NCI-H2196 treated with DMSO at 0.1 percent for 48 hours (cell line): ENCODE results near the gene SLC25A34.

Experiments used
- DNase-seq: peaks from one replicate; lab custom pipeline; 2025; ENCODE audit not compliant: unreplicated experiment; lab: John Stamatoyannopoulos, UW

Gene SLC25A34

DNA sequence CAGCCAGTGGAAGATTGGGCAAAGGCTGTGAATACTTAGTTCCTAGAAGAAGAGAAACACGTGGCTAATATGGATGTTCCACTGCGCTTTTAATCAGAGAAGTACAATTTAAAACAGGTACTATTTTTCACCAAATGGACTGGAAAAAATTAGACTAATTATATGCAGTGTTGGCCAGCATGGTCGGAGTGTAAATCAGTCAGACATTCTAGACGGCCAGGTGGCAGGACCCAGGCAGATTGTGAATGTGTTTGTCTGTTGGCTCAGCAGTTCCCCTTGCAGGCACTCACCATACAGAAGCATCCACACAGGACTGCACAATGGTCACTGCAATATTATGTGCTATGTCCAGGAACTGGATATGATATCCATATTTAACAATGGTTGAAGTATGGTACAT lies 23.9 kb upstream of the SLC25A34 start:
- DNase-seq: no peak

DNA sequence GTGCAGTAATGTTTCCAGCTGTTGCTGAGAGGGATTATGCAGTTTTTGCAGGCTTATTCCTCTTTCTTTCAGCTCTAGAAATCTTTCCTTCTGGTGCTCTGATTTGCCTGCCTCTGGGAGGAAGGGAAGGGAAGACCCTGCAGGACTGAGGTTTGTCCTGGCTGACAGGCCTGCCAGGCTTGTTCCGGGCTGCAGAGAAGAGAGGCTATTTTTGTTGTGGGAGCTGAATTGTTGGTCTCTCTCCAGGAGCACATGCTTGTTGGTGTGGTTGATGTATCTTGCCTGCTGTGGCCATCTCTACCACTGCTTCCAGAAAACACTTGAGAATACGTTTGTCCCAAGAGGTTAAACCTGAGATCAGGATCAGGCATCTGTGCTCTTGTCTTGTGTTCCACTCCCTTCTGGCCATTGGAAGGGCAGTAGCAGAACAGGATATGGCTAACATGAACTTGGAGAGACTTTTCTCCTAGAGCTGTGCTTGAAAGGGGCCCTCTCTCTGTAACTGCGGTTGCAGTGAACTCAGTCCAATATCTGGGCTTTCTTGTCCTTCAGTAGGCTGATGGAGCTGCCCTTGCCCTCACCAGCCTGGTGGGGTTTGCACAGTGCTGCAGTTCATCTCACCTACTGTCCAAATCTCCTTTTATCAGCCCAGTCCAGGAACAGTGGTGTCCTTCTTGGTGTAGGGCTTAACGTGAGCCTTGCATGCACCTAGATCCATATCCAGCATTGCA lies 21.5 kb upstream of the SLC25A34 start:
- DNase-seq: no peak

DNA sequence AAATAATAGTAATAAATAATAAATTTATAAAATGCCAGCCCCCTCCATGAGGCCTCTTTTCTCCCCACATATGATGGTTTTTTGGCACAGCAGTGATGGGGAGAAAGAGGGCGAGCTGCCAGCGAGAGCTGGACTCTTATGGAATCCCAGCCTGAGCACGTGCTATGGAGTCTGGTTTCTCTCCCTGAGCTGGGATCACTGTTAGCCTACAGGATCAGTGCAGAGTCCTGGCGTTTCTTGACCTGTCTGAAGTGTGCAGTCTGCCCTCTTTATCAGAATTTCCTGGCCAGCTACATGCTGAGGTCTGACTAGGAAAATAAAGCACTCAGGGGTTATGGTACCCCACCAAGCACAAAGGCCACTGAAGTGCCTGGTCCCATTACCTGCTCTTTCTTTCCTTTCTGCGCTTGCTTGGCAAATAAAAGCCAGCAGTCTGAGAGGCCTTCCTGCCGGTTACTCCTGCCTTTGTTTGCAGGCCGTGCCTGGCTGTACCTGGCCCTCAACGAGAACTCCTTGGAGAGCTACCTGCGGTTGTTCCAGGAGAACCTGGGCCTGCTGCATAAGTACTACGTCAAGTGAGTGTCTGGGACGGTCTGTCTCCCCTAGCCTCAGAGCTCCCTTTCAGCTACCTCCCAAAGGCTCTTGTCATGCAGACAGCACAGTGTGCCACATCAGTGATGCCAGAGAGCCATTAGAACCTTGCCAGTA lies 18.5 kb upstream of the SLC25A34 start:
- peak; percentile 16 for DNase-seq

DNA sequence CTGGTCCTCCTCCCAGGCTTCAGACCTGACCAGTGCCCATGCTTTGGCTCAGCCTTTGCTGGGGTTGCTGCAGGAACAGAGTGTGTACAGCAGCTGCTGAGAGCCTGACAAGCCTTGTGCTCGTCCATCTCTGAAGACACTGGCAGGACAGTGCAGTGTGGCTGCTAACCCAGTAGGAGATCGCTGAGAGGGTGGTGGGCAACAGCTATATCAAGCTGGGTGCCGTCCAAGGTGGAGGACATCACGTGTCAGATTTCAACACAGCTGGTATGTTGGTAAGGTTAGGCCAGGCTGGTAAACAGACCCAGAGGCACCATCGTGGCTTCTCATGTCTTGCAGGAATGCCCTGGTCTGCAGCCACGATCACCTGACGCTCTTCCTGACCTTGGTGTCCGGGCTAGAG lies 17.9 kb upstream of the SLC25A34 start:
- no peak for DNase-seq

DNA sequence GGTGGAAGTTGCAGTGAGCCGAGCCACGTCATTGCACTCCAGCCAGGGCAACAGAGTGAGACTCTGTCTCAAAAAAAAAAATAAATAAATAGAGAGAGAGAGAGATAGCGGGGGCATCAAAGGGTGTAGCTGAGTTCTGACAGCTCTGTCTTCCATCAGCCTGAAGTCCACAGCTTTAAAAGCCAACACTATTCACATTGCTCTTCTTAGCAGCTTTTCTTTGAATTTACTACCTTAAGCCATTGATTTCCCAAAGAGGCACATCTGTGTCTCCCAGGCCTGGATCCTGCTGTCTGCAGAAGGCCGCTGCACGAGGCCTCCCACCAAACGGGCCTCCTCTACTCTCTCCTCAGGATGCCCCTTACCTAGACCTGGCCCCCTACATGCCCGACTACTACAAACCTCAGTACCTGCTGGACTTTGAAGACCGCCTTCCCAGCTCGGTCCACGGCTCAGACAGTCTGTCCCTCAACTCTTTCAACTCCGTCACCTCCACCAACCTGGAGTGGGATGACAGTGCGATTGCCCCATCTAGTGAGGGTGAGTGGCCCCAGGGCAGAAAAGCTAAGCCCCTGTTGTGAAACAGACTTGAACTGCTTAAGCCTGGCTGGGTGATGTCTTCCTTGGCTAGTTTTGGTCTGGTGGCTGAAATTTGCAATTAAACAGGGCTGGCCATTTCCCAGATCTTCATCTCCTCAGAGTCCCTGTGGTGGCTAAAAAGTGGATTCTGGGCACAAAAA lies 16.5 kb upstream of the SLC25A34 start:
- no peak for DNase-seq

DNA sequence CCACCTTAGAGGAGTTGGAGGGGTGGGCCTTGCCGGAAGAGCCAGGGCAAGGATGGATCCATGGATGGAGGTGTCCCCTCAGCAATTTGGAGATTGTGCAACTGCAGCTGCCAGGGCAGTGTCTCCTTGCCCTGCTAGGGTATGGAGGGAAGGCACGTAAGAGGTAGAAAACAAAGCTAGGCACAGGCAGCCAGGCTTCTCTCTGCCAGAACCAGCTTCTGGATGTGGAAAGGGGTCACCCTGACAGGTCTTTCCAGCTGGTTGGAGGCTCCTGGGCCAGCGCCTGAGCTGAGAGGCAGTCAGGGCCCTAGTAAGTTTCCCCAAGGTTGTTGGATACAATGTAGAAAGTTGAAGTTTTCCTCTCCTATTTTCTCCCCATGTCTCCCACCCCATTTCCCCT lies 15.2 kb upstream of the SLC25A34 start:
- no peak for DNase-seq

DNA sequence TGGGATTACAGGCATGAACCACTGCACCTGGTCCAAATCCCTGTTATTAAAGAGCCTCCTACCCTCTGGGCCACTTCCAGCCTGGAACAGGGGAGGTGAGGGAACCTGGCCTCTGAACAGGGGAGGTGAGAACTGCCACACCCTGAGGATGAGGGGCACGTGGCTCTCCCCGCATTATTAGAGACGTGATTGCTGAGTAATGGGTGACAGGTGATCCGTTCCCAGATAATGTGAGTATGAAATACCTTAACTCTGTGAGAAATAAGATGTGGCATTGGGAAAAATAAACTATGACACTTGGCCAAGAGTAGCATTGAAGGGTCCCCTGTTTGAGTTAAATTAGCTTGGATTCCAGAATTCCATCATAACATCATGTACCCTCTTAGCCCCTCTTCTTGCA lies 13.6 kb upstream of the SLC25A34 start:
- DNase-seq: no peak

DNA sequence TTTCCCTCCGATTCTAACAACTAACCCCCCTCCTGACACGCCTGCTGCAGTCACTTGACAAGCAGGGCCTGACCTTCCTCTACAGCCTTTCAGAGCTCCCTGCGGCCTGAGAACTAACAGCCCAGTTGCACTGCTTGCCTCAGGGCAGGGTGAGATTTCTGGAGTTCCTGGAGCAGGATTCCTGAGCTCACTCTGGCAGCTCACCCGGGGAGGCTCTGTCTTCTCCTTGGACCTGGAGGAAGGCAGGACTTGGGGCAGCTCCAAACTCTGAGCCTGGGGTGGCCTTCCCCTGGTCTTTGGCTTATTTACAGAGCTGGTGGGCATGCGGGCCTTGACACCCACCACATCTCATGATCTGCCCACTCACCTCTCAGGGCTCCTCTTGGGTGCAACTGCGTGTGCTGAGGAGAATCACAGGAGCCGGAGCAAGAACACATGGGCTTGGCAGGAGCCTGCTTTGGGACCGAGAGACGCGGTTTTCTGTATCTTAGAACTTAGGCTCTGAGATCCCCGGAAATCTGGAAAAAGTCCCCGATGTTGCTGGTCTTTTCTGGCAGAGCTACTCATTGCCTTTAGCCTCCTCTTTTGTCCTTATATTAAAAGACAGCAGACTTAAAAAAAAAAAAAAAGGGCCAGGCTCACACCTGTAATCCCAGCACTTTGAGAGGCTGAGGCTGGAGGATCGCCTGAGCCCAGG lies 13.1 kb upstream of the SLC25A34 start:
- no peak for DNase-seq

DNA sequence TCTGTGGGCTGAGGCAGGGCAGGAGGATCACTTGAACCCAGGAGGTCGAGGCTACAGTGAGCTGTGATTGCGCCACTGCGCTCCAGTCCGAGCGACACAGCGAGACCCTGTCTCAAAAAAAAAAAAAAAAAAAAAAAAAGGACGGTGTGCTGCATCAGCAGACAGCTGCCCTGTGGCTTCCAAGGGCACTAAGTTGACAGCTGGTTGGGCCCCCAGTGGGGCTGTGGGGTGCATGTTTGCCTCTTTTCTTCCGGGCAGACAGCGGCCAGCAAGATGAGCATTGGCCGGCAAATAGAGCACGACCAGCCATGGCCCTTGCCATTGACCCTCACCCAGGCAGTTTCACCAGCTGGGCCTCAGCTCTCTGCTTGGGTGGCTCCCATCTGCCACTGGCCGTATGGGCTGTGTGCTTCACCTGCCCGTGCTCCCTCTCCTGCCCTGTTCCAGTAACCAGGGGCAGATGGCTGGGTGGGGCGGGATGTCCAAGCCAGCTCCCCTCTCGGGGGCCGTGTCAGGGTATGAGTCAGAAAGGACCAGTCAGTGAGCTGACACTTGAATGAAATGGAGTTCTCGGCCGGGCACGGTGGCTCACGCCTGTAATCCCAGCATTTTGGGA lies 12.3 kb upstream of the SLC25A34 start:
- DNase-seq: no peak

DNA sequence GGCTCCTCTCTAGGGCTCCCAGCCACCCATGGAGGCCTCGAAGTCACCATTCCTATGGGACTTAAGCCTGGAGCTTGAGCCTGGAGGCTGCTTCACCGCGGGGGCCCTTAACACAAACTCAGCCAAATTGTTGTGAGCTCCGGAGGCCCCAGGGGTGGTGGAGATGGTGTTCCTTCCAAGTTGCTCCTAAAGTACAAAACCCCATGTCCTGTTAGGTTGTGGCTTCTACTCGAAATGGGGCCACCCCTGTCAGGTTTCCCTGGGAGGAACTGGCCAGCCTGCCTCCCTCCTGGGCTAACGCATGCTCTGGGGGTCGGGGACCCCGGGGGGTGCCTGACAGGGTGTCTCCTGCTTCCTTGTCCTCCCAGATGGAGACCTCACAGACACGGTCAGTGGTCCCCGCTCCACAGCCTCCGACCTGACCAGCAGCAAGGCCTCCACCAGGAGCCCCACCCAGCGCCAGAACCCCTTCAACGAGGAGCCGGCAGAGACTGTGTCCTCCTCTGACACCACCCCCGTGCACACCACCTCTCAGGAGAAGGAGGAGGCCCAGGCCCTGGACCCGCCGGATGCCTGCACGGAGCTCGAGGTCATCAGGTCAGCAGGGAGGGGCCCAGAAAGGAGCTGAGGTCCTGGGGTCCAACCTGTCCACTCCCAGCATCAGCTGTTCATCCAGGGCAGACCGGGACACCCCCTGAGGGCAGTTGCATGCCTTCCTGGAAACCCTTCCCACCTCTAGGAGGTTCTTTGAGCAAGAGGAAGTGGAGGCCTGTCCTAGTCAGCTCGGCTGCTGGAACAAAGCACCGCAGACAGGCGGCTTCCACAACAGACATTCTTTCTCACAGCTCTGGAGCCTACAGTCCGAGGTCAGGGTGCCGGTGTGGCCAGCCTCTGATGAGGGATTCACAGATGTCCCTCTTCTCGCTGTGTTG lies 10.8 kb upstream of the SLC25A34 start:
- DNase-seq: no peak

DNA sequence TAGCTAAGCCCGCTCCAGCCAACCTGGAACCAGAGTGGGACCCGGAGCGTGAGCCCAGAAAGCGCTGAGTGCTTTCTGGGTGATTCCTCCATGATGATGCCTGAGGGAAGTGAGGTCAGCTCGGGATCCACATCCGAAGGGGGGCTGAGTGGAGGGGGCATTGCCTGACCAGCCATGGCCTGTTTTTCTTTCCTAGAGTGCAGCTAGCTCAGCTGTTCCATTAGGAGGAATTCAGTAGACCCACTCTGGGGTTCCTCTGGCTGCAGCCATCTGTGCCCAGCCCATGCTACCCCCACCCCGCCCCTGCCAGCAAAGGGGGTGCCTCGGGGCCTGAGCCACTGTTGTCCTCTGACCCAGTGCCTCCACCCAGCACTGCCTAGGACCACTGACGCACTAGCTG lies 9.6 kb upstream of the SLC25A34 start:
- no peak for DNase-seq

DNA sequence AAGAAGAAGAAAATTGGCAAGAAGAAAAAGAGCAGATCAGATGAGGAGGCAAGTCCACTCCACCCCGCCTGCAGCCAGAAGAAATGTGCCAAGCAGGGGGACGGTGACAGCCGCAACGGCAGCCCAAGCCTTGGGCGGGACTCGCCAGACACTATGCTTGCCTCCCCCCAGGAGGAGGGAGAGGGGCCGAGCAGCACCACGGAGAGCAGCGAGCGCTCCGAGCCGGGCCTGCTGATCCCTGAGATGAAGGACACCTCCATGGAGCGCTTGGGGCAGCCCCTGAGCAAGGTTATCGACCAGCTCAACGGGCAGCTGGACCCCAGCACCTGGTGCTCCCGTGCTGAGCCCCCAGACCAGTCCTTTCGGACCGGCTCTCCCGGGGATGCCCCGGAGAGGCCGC lies 9.0 kb upstream of the SLC25A34 start:
- DNase-seq: no peak

DNA sequence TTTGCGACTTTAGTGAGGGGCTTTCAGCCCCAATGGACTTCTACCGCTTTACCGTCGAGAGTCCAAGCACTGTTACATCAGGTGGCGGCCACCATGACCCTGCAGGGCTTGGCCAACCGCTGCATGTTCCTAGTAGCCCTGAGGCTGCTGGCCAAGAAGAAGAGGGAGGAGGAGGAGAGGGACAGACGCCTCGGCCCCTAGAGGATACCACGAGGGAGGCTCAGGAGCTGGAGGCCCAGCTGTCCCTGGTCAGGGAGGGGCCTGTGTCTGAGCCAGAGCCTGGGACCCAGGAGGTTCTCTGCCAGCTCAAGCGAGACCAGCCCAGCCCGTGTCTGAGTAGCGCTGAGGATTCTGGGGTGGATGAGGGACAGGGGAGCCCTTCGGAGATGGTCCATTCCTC lies 8.6 kb upstream of the SLC25A34 start:
- DNase-seq: no peak

DNA sequence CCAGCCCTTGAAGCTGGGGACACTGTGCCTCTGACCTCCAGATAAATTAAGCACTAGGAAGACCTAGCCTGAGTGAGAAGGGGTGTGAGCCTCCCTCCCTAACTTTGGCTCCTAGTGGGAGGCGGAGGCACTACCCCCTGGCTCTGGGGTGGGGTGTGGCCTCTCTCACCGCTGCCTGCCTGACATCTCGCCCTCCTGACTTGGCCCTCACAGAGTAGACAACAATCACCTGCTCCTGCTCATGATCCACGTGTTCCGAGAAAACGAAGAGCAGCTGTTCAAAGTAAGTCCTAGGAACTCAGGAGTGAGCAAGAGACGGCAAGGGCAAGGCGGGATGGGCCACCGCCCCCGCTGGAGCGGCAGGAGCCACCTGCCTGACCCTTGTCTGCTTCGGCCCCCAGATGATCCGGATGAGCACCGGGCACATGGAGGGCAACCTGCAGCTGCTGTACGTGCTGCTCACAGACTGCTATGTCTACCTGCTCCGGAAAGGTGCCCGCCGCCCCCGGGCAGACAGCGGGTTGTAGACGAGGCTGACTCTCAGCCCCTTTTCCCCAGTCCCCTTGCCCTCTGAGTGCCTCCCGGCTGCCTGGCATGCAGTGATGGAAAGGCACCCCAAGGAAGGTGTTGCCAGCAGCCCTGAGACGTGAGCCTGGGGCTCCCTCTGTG lies 8.1 kb upstream of the SLC25A34 start:
- no peak for DNase-seq

DNA sequence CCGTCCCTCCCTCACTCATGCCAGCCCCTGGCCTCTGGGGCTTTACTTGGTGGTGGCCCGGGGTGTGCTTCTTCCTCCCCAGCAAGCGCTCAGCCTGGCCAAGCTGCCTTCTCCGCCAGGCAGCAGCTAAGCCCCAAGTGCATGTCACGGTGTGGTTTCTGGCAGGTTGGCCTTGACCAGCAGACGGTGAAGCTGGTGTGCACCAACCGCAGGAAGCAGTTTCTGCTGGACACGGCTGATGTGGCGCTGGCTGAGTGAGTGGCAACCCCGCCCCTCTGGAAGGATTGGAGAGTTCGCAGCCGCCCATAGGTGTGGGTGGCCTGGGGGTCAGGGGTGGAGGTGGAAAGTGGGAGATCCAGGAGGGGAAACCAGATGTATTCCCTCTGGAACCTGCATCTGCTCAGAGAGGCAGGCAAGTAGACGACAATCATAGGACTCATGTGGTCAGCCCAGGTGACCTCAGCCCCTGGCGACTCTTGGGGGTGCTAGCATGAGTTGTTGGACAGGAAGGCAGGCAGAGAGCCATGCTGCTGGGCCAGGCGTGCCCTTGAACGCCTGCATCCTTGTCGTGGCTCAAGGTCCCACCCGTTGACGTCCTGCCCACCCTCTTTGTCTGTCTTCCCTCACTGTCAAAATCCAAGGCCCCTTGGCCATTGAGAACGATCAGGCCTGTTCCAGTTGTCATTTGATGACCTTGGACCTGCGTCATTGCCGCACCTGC lies 7.0 kb upstream of the SLC25A34 start:
- no peak for DNase-seq

DNA sequence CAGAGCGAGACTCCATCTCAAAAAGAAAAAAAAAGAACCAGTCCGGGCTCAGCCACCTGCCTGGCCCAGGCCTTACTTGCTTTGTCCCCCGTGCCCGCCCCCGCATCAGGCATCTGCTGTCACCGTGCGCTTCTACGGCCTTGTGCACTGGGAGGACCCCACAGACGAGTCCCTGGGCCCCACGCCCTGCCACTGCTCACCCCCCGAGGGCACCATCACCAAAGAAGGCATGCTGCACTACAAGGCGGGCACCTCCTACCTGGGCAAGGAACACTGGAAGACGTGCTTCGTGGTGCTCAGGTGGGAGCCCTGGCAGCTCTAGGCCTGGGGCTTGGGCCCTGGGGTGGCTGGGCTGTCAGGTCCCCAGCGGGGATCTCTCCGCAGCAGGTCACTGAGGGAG lies 5.6 kb upstream of the SLC25A34 start:
- no peak for DNase-seq

DNA sequence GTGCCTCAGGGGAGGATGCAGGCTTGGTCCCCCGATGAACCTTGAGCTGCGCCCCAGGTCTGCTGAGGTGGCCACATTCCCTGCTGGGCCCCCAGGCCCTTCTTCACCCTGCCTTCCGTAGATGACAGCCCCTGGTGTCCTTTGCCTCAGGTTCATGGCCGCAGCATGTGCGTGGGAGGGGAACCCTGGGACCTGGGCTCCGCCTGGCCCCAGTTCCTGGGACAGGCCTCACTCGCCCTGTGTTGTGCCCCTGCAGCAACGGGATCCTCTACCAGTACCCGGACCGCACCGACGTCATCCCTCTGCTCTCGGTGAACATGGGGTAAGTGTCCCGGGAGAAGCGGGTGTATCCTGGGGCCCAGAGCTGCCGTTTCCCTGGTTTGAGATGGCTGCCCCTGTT lies 5.1 kb upstream of the SLC25A34 start:
- no peak for DNase-seq

DNA sequence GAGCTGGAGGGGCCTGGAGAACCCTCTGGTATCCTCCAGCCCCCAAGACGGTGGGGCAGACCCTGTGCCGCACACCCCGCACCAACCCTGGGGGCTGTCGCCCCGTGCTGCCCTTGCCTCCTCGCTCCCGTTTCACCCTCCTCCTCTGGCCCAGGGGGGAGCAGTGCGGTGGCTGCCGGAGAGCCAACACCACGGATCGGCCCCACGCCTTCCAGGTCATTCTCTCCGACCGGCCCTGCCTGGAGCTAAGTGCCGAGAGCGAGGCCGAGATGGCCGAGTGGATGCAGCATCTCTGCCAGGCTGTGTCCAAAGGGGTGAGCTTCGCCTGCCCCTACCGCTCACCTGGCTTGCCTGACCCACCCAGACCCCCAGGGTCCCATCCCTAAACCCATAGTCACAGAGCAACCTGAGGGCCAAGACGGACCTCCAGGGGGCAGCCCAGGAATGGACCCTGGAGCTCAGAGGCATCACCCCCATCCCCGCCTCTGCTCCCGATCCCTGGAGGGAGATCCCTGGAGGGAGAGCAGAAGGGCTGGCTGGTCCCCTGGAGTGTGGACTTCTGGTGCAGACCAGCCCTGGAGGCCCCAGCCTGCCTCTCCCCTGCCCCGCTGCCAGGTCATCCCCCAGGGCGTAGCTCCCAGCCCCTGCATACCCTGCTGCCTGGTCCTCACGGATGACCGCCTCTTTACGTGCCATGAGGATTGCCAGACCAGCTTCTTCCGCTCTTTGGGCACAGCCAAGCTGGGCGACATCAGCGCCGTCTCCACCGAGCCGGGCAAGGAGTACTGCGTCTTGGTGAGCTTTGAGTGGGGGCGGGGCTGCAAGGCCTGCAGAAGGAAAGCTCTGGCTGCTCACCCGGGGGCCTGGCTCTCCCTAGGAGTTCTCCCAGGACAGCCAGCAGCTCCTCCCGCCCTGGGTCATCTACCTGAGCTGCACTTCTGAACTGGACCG lies 4.0 kb upstream of the SLC25A34 start:
- DNase-seq: no peak
